Measurements from ENCODE around the gene ACBD3. TPM values are rescaled to one million over a fixed set of nuclear protein-coding genes. Genes with fewer than 3 reads are reported as not detected.
A peak's percentile ranks its signal among the peaks of the same experiment; 100 is the strongest.

ACBD3 gene
- total and polyA plus RNA-seq, 4 donors: 13.5 to 51.9 (median 30.5) TPM

- no peak overlapping the region for H3K9ac ChIP-seq (ENCODE audit: insufficient read depth in 1 of 2, low read length in 2 of 2)
- no peak for TF ChIP-seq CTCF (IDR thresholded peaks at IDR 0.05; ENCODE audit: control extremely low read depth, extremely low read depth)
- WGBS, 2 donors: 59 to 83% methylated on average over 17 of the region's 17 CpGs
- H3K27ac ChIP-seq (ENCODE audit: low read depth in 1 of 2, low read length in 1 of 2): peak overlapping the region in 1 of 2 donors; percentile 76
- ATAC-seq (ENCODE audit: insufficient read depth, low FRiP score) (peak; percentile 54), DNase-seq (no peak)
- H3K36me3 ChIP-seq (ENCODE audit: control insufficient read depth in 4 of 4, insufficient read depth in 4 of 4, low read length in 4 of 4): no peaks in the 10 kb centered on the region
- no peak overlapping the region for H3K4me3 ChIP-seq
- H3K4me1 ChIP-seq (ENCODE audit: control insufficient read depth in 5 of 5, insufficient read depth in 5 of 5, low read length in 5 of 5): peaks cover 0 to 12% (median 4%) of the 10 kb centered on the region in 5 donors
- peaks cover 0 to 2% (median 0%) of the 10 kb centered on the region in 3 donors for H3K27me3 ChIP-seq (ENCODE audit: control insufficient read depth in 3 of 3, insufficient read depth in 3 of 3, low read length in 2 of 3)
- peaks cover 0 to 9% (median 0%) of the 10 kb centered on the region in 4 donors for H3K9me3 ChIP-seq (ENCODE audit: control insufficient read depth in 4 of 4, insufficient read depth in 3 of 4, low read length in 3 of 4)
Observed at GRCh38 chr1:226132728-226133503, 53.6 kb downstream of the ACBD3 start.

GRCh38 chr1:226131639-226132038, 54.9 kb downstream of the ACBD3 start:
- 92 to 98% methylated on average over 5 of the region's 5 CpGs for WGBS, 2 donors
- TF ChIP-seq CTCF (IDR thresholded peaks at IDR 0.05; ENCODE audit: control extremely low read depth, extremely low read depth): no peak
- no peak for ATAC-seq (ENCODE audit: insufficient read depth, low FRiP score)
- peaks cover 0 to 2% (median 0%) of the 10 kb centered on the region in 3 donors for H3K27me3 ChIP-seq (ENCODE audit: control insufficient read depth in 3 of 3, insufficient read depth in 3 of 3, low read length in 2 of 3)
- H3K9me3 ChIP-seq (ENCODE audit: control insufficient read depth in 4 of 4, insufficient read depth in 3 of 4, low read length in 3 of 4): peaks cover 0 to 9% (median 0%) of the 10 kb centered on the region in 4 donors
- peaks cover 0 to 15% (median 4%) of the 10 kb centered on the region in 5 donors for H3K4me1 ChIP-seq (ENCODE audit: control insufficient read depth in 5 of 5, insufficient read depth in 5 of 5, low read length in 5 of 5)
- H3K36me3 ChIP-seq (ENCODE audit: control insufficient read depth in 4 of 4, insufficient read depth in 4 of 4, low read length in 4 of 4): no peaks in the 10 kb centered on the region
- no peak for DNase-seq
- no peak overlapping the region for H3K4me3 ChIP-seq
- no peak overlapping the region for H3K27ac ChIP-seq (ENCODE audit: low read depth in 1 of 2, low read length in 1 of 2)
- no peak overlapping the region for H3K9ac ChIP-seq (ENCODE audit: insufficient read depth in 1 of 2, low read length in 2 of 2)

- 98 to 100% methylated on average over 2 of the region's 2 CpGs for WGBS, 2 donors
- Histone ChIP-seq H3K4me3 (no peak overlapping the region), H3K9me3 (ENCODE audit: control insufficient read depth in 4 of 4, insufficient read depth in 3 of 4, low read length in 3 of 4) (peaks cover 0 to 9% (median 0%) of the 10 kb centered on the region in 4 donors), H3K27me3 (ENCODE audit: control insufficient read depth in 3 of 3, insufficient read depth in 3 of 3, low read length in 2 of 3) (no peaks in the 10 kb centered on the region), H3K4me1 (ENCODE audit: control insufficient read depth in 5 of 5, insufficient read depth in 5 of 5, low read length in 5 of 5) (peaks cover 0 to 15% (median 2%) of the 10 kb centered on the region in 5 donors), H3K36me3 (ENCODE audit: control insufficient read depth in 4 of 4, insufficient read depth in 4 of 4, low read length in 4 of 4) (no peaks in the 10 kb centered on the region), H3K27ac (ENCODE audit: low read depth in 1 of 2, low read length in 1 of 2) (peak overlapping the region in 1 of 2 donors; percentile 50), H3K9ac (ENCODE audit: insufficient read depth in 1 of 2, low read length in 2 of 2) (no peak overlapping the region)
- DNase-seq (no peak), ATAC-seq (ENCODE audit: insufficient read depth, low FRiP score) (no peak)
- TF ChIP-seq CTCF (IDR thresholded peaks at IDR 0.05; ENCODE audit: control extremely low read depth, extremely low read depth): no peak
Observed at GRCh38 chr1:226129230-226129629, 57.3 kb downstream of the ACBD3 start.

Data from lung (tissue), 12 donors.